A549 (cell line): ENCODE measurements around the gene PASK. TPM values are rescaled to one million over a fixed set of nuclear protein-coding genes. Genes with fewer than 3 reads are reported as not detected.
A peak's percentile ranks its signal among the peaks of the same experiment; 100 is the strongest.

Source experiments
- ATAC-seq, 2 experiments: fragments of 200-7000 bp in 1 of 2; fragments of >200 bp in 1 of 2; cut with Nextera tagmentation in 1 of 2; cut with Tn5 transposase in 1 of 2; 3 replicates each; pipeline versions ENCODE4 v1.8.0 to v1.9.1; 2018 to 2020; ENCODE audit warnings: mild to moderate bottlenecking in 1 of 2, moderate library complexity in 1 of 2
- CTCF ChIA-PET: fragments of 300-600 bp; sonication (Branson Sonifier 250); formaldehyde crosslinking; extraction: SDS; loops from one replicate; lab custom pipeline; 2021; ENCODE audit warnings: antibody characterized with exemption, inconsistent platforms; lab: Yijun Ruan, JAX
- POLR2A ChIA-PET: fragments of 350-600 bp; formaldehyde crosslinking; extraction: SDS; loops from one replicate; lab custom pipeline; 2021; ENCODE audit warnings: antibody characterized with exemption, inconsistent platforms; lab: Yijun Ruan, JAX
- DNase-seq, 2 experiments: peaks; one replicate each; pipeline versions ENCODE4 v3.0.0 to v3.0.0-alpha.2; 2011 to 2016; ENCODE audit warnings: low read depth in 1 of 2, low spot score in 1 of 2
- FAIRE-seq: peaks from 2 replicates; lab custom pipeline; 2011; peaks lifted over from hg19 to GRCh38; lab: Jason Lieb, UNC
- H3K27ac ChIP-seq, 2 experiments: fragments of >200 bp; sonication (Bioruptor Twin); formaldehyde crosslinking; 3 replicates each; pipeline ENCODE4 v1.5.1; 2016 to 2017
- H3K4me1 ChIP-seq: fragments of >200 bp; sonication (Bioruptor Twin); formaldehyde crosslinking; 3 replicates; pipeline ENCODE4 v1.6.1; 2016
- H3K4me2 ChIP-seq: fragments of >200 bp; sonication (Bioruptor Twin); formaldehyde crosslinking; 3 replicates; pipeline ENCODE4 v1.6.1; 2016
- H3K4me3 ChIP-seq: fragments of >200 bp; sonication (Bioruptor Twin); formaldehyde crosslinking; 3 replicates; pipeline ENCODE4 v1.5.1; 2016
- H3K9me3 ChIP-seq: fragments of >200 bp; sonication (Bioruptor Twin); formaldehyde crosslinking; 3 replicates; pipeline ENCODE4 v1.6.1; 2016
- ATOH8 ChIP-seq: fragments of 250-450 bp; sonication (Bioruptor Pico); IDR thresholded peaks from 2 replicates; pipeline ENCODE4 v1.5.0; 2020; ENCODE audit warnings: low read depth, mild to moderate bottlenecking, moderate library complexity
- BCL3 ChIP-seq: fragments of >200 bp; sonication (Bioruptor Twin); formaldehyde crosslinking; IDR thresholded peaks from 3 replicates; pipeline ENCODE4 v1.6.1; 2016
- CBX2 ChIP-seq: fragments of 200-600 bp; sonication (generic); IDR thresholded peaks from 2 replicates; pipeline ENCODE4 v1.6.1; 2016; ENCODE audit warnings: low read depth, mild to moderate bottlenecking, borderline replicate concordance
- CEBPB ChIP-seq, 2 experiments: fragments of >200 bp in 1 of 2; sonication (Bioruptor Twin) in 1 of 2; formaldehyde crosslinking in 1 of 2; IDR thresholded peaks; 2 replicates each; pipeline ENCODE4 v1.6.1; 2012 to 2016
- CHD4 ChIP-seq: fragments of 200-600 bp; sonication (generic); IDR thresholded peaks from 2 replicates; pipeline ENCODE4 v1.6.1; 2016; ENCODE audit warnings: antibody characterized with exemption, mild to moderate bottlenecking, borderline replicate concordance
- ESRRA ChIP-seq: fragments of 150-350 bp; IDR thresholded peaks from 2 replicates; pipeline ENCODE4 v1.6.1; 2014; ENCODE audit warnings: mild to moderate bottlenecking, low read length, borderline replicate concordance
- FOSL2 ChIP-seq, 2 experiments: fragments of 450-650 bp in 1 of 2; fragments of >200 bp in 1 of 2; sonication (Bioruptor Twin) in 1 of 2; formaldehyde crosslinking; IDR thresholded peaks; 2 replicates each; pipeline versions ENCODE4 v1.5.0 to v1.6.1; 2016 to 2020; ENCODE audit warnings: mild to moderate bottlenecking in 1 of 2, moderate library complexity in 1 of 2
- GATA3 ChIP-seq: IDR thresholded peaks from 2 replicates; pipeline ENCODE4 v1.6.1; 2012; ENCODE audit warnings: borderline replicate concordance
- HMGXB4 ChIP-seq: fragments of 250-450 bp; sonication (Bioruptor Pico); IDR thresholded peaks from 2 replicates; pipeline ENCODE4 v1.5.0; 2021; ENCODE audit warnings: mild to moderate bottlenecking, moderate library complexity, borderline replicate concordance
- HOXB5 ChIP-seq: fragments of 250-450 bp; sonication (Bioruptor Pico); IDR thresholded peaks from 2 replicates; pipeline ENCODE4 v1.5.0; 2020; ENCODE audit warnings: mild to moderate bottlenecking, moderate library complexity
- KDM1A ChIP-seq: fragments of 200-600 bp; sonication (generic); IDR thresholded peaks from 2 replicates; pipeline ENCODE4 v1.6.1; 2016; ENCODE audit warnings: low read depth, mild to moderate bottlenecking
- PBX3 ChIP-seq: IDR thresholded peaks from 2 replicates; pipeline ENCODE4 v1.6.1; 2012
- PHF8 ChIP-seq: fragments of 200-600 bp; sonication (generic); IDR thresholded peaks from 2 replicates; pipeline ENCODE4 v1.6.1; 2016; ENCODE audit warnings: low read depth, mild to moderate bottlenecking, antibody characterized with exemption, moderate library complexity, borderline replicate concordance
- SMC3 ChIP-seq: fragments of >200 bp; sonication (Bioruptor Twin); formaldehyde crosslinking; IDR thresholded peaks from 3 replicates; pipeline ENCODE4 v1.6.1; 2018; ENCODE audit warnings: inconsistent platforms
- SREBF2 ChIP-seq: fragments of 450-650 bp; IDR thresholded peaks from 2 replicates; pipeline ENCODE4 v1.6.1; 2014; ENCODE audit warnings: mild to moderate bottlenecking, moderate library complexity
- TFCP2L1 ChIP-seq: fragments of 250-450 bp; sonication (Bioruptor Pico); IDR thresholded peaks from 2 replicates; pipeline ENCODE4 v1.5.0; 2021; ENCODE audit warnings: mild to moderate bottlenecking
- USF2 ChIP-seq: fragments of 450-650 bp; IDR thresholded peaks from 2 replicates; pipeline ENCODE4 v1.6.1; 2014; ENCODE audit warnings: antibody characterized with exemption
- WGBS: methylation state at CpG from one replicate; pipeline ENCODE4 v1.1.6; 2017; ENCODE audit errors: missing lambda C conversion rate; 5-methylcytosine and 5-hydroxymethylcytosine counted together
- polyA plus RNA-seq, 4 experiments: library from polyadenylated mRNA; depleted of rRNA in 3 of 4; stranded (reverse); fragments of >200 nt; fragmentation: RNase III in 1 of 4; extraction: RNeasy Plus Mini Kit Qiagen cat#74134 plus additional on column Dnase treatment in 1 of 4; gene quantifications; 2 replicates in 3 of 4; 3 replicates in 1 of 4; pipeline ENCODE4 v1.2.3, GENCODE V29; 2011 to 2017

The PASK gene
- polyA plus RNA-seq, 2 of the 4 experiments (the other 2 are of a cell fraction) = 7.4 to 12.4 TPM

- Histone ChIP-seq H3K4me1 (no peaks in the 10 kb centered on the region), H3K27ac (no peak overlapping the region), H3K4me3 (no peak overlapping the region), H3K4me2 (no peak overlapping the region), H3K9me3 (no peaks in the 10 kb centered on the region)
- ChIA-PET POLR2A (no interaction called here), CTCF (interaction anchor here (1.0 to 2.1 kb wide), 2 partner anchors 8 to 14 kb away, joined by 5 read pairs; no protein-coding TSS in a partner anchor)
- 94% methylated on average over 20 of the region's 23 CpGs for WGBS
- TF ChIP-seq CEBPB (IDR thresholded peaks at IDR 0.05) = no peak
- no peak for TF ChIP-seq CHD4
- TF ChIP-seq ATOH8 (CRISPR knock-in tag) = no peak
- no peak for TF ChIP-seq TFCP2L1
- no peak for TF ChIP-seq SREBF2
- no peak for TF ChIP-seq PBX3
- TF ChIP-seq BCL3 = no peak
- TF ChIP-seq FOSL2 (IDR thresholded peaks at IDR 0.05) = no peak
- no peak for TF ChIP-seq FOSL2 (CRISPR knock-in tag; IDR thresholded peaks at IDR 0.05)
- TF ChIP-seq CBX2 = no peak
- TF ChIP-seq KDM1A = no peak
- TF ChIP-seq ESRRA = no peak
- no peak for TF ChIP-seq PHF8
- FAIRE-seq (no peak), DNase-seq (no peak), ATAC-seq (no peak)
Observed at GRCh38 chr2:241064802-241065354, 84.4 kb downstream of the PASK start.

GRCh38 chr2:241064008-241064801, 85.1 kb downstream of the PASK start:
- CTCF ChIA-PET = interaction anchor here (1.0 to 2.1 kb wide), 2 partner anchors 9 to 14 kb away, joined by 5 read pairs; no protein-coding TSS in a partner anchor

More at GRCh38 chr2:241064008-241064801, 85.1 kb downstream of the PASK start:
- FAIRE-seq (no peak), DNase-seq (peak; percentile 18 to 21)
- Histone ChIP-seq H3K4me1 (no peaks in the 10 kb centered on the region), H3K4me2 (peak overlapping the region; percentile 58), H3K9me3 (no peaks in the 10 kb centered on the region), H3K4me3 (0 out of 3 replicates have a peak overlapping the region, but pooled peaks have one; percentile 13), H3K27ac (peak overlapping the region in 1 of 2 experiments; percentile 49; a peak in 2 of 6 replicates)
- POLR2A ChIA-PET = no interaction called here
- TF ChIP-seq HOXB5 (CRISPR knock-in tag) (no peak), HMGXB4 (CRISPR knock-in tag) (no peak), BCL3 (no peak), SMC3 (no peak), GATA3 (no peak), KDM1A (no peak), USF2 (no peak), PBX3 (peak; percentile 81)
- TF ChIP-seq, all 56 proteins: peak for 1
- WGBS = 50% methylated on average over 15 of the region's 32 CpGs
- ATAC-seq = peak; percentile 73 to 87
